SK-N-SH (cell line): ENCODE results near the gene PLPP2.

Experiments used
- CTCF ChIP-seq: fragments of 200-600 bp; sonication (generic); IDR thresholded peaks from 2 replicates; pipeline ENCODE4 v1.6.1; 2017; ENCODE audit warnings: antibody characterized with exemption, mild to moderate bottlenecking, moderate library complexity
- EZH2phosphoT487 ChIP-seq: fragments of 200-600 bp; sonication (generic); IDR thresholded peaks from 2 replicates; pipeline ENCODE4 v1.6.1; 2017; ENCODE audit warnings: low read depth, mixed run types, mild to moderate bottlenecking, antibody characterized with exemption, moderate library complexity, borderline replicate concordance
- MAX ChIP-seq: IDR thresholded peaks from 2 replicates; pipeline ENCODE4 v1.4.0; 2012; ENCODE audit warnings: low read depth
- RAD21 ChIP-seq: IDR thresholded peaks from 2 replicates; pipeline ENCODE4 v1.6.1; 2012; ENCODE audit warnings: mild to moderate bottlenecking, low read length
- USF2 ChIP-seq: fragments of 150-350 bp; IDR thresholded peaks from 2 replicates; pipeline ENCODE4 v1.6.1; 2017; ENCODE audit warnings: antibody characterized with exemption, low read length, low read depth, borderline replicate concordance

- TF ChIP-seq CTCF (no peak), MAX (no peak), USF2 (no peak), RAD21 (no peak), EZH2phosphoT487 (no peak)
Observed at GRCh38 chr19:273393-273792, 17.8 kb downstream of the PLPP2 start.
